T-helper 1 cell (primary cell): ENCODE measurements around the gene HVCN1.

Source experiments
- DNase-seq, 5 donors: peaks; one replicate each; pipeline ENCODE4 v3.0.0-alpha.2; 2012 to 2020

HVCN1 gene

GRCh38 chr12:110613771-110614684, 74.9 kb downstream of the HVCN1 start, which contains the start of gene TCTN1:
TCTN1 (plus strand) TSS chr12:110614129; CDS start chr12:110614183, 54 bp downstream.
- peak; percentile 90 to 96 (median 93) for DNase-seq

GRCh38 chr12:110613071-110613770, 75.7 kb downstream of the HVCN1 start:
- DNase-seq: no peak

- no peak for DNase-seq
These were observed 82.7 kb downstream of the HVCN1 start for GRCh38 chr12:110606253-110606611.

GRCh38 chr12:110602085-110602814, 86.7 kb downstream of the HVCN1 start:
- DNase-seq: peak in 2 of 5 donors; percentile 34 to 66

GRCh38 chr12:110600254-110600653, 88.7 kb downstream of the HVCN1 start:
- DNase-seq: peak in 1 of 5 donors; percentile 59

GRCh38 chr12:110599334-110599733, 89.6 kb downstream of the HVCN1 start:
- DNase-seq: no peak
